AG09319 (cell line): ENCODE data around the gene WDR90.

Source experiments
- DNase-seq: peaks from one replicate; pipeline ENCODE4 v3.0.0-alpha.2; 2010; ENCODE audit warnings: low read depth; ENCODE audit errors: extremely low read depth
- CTCF ChIP-seq: IDR thresholded peaks from 2 replicates; pipeline ENCODE4 v1.5.1; 2011; ENCODE audit warnings: low read depth, mild to moderate bottlenecking, inconsistent platforms, low read length, moderate library complexity

WDR90 gene

DNA sequence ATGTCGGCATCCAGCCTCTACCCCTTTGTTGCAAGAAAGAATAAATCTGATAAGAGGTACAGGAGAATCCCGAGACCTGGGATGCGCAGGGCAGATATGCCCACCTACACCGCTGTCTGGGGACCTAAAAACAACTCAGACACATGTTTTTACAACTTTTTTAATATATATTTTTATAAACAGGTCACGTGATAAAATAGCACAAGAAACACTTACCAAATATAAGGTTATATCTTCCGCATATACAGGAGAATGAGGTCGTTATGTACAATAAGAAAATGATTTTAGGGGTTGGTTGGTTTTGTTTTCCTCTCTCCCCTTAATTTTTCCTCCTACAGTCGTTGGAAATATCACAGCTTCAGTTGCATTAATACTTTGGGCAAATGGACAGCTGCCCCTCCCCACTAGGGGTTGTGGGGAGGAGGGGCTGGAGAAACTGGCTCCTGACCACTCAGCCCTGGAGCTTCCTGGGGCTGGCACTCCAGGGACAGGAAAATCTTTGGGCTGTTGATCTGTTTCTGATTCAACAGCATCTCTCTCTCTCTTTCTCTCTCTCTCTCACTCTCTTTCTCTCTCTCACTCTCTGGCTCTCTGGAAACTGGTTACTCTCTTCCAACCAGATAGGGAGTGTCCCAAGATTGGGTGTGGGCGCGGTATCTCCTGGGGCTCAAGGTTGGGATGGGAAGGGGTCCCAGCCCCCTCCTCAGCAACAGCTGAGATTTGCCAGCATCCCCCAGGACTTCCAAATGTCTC lies 43.4 kb downstream of the WDR90 start:
- DNase-seq, result no peak
- no peak for TF ChIP-seq CTCF

DNA sequence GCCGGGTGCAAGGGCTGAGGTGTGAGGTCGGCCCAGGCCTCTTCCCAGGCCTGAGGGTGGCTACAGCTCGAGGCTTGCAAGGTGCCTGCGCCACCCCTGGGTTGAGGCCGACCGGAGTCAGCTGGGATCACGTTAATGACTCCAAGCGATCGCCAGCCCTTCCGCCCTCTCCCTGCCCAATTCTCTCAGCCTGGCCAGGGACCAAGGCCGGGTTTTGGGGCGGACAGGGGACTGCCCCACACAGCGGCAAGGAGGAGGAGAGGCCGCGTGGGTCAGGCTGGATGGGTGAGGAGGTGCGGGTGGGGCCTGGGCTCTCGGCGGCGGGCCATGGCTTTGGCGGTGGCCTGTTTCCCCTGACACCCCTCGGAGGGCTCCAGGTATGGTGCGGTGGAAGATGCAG lies 44.2 kb downstream of the WDR90 start:
- no peak for TF ChIP-seq CTCF
- DNase-seq, result no peak

GRCh38 chr16:693766-694165 lies 44.6 kb downstream of the WDR90 start:
- no peak for TF ChIP-seq CTCF
- DNase-seq, result no peak

GRCh38 chr16:694187-694862 lies 45.2 kb downstream of the WDR90 start:
- DNase-seq, result no peak
- no peak for TF ChIP-seq CTCF

- DNase-seq, result no peak
- TF ChIP-seq CTCF, result no peak
These were observed 45.7 kb downstream of the WDR90 start for GRCh38 chr16:694863-695354.

GRCh38 chr16:695355-696089 lies 46.4 kb downstream of the WDR90 start:
- no peak for TF ChIP-seq CTCF
- DNase-seq, result no peak
